GM12878 (cell line): ENCODE results near the gene FAM118A. TPM values are rescaled to one million over a fixed set of nuclear protein-coding genes. Genes with fewer than 3 reads are reported as not detected.

Source experiments
- ATAC-seq: fragments of 200-7000 bp; cut with Tn5 transposase; 3 replicates; pipeline ENCODE4 v1.9.1; 2020; ENCODE audit warnings: mild to moderate bottlenecking, moderate library complexity
- BruUV-seq: library from RNA; stranded (reverse); fragments of 400-500 nt; replicated peaks from 2 replicates; lab custom pipeline; 2021; lab: Mats Ljungman, UMichigan
- CTCF ChIA-PET: fragments of 300-600 bp; sonication (Branson Sonifier 250); formaldehyde crosslinking; extraction: SDS; loops from one replicate; lab custom pipeline; 2021; ENCODE audit warnings: inconsistent platforms; lab: Yijun Ruan, JAX
- POLR2A ChIA-PET: fragments of 350-600 bp; formaldehyde crosslinking; extraction: SDS; loops from one replicate; lab custom pipeline; 2021; ENCODE audit warnings: inconsistent platforms; lab: Charles Lee
- RAD21 ChIA-PET: fragments of 300-600 bp; sonication (Branson Sonifier 250); formaldehyde crosslinking; loops from one replicate; lab custom pipeline; 2023; ENCODE audit warnings: antibody characterized with exemption; ENCODE audit not compliant: unreplicated experiment; lab: Charles Lee
- SMC1A ChIA-PET: fragments of 300-600 bp; sonication (Branson Sonifier 250); formaldehyde crosslinking; loops from one replicate; lab custom pipeline; 2023; ENCODE audit not compliant: unreplicated experiment, uncharacterized antibody; lab: Charles Lee
- DNase-seq: peaks from one replicate; pipeline ENCODE4 v3.0.0-alpha.2; 2011; ENCODE audit warnings: low read depth, low spot score
- FAIRE-seq: peaks from 3 replicates; lab custom pipeline; 2011; peaks lifted over from hg19 to GRCh38; lab: Jason Lieb, UNC
- H2AFZ ChIP-seq: 2 replicates; pipeline ENCODE4 v1.6.0; 2011; ENCODE audit warnings: low read depth, low read length, control low read depth; ENCODE audit not compliant: control insufficient read depth
- H3K27ac ChIP-seq: 2 replicates; pipeline ENCODE4 v1.5.1; 2011; ENCODE audit warnings: control low read depth; ENCODE audit not compliant: control insufficient read depth, insufficient read depth
- H3K27me3 ChIP-seq, 2 experiments: replicated peaks in 1 of 2; 2 replicates each; pipeline versions ENCODE4 v1.6.0 to v1.6.1; 2011; ENCODE audit warnings: low read length in 1 of 2; ENCODE audit not compliant: control insufficient read depth in 2 of 2, insufficient read depth in 2 of 2
- H3K36me3 ChIP-seq, 2 experiments: 2 replicates each; pipeline ENCODE4 v1.5.1; 2011; ENCODE audit warnings: low read length in 1 of 2; ENCODE audit not compliant: control insufficient read depth in 2 of 2, insufficient read depth in 2 of 2
- H3K4me1 ChIP-seq: 2 replicates; pipeline ENCODE4 v1.6.1; 2011; ENCODE audit warnings: mild to moderate bottlenecking, low read length, moderate library complexity, mixed read lengths; ENCODE audit not compliant: control insufficient read depth, insufficient read depth
- H3K4me2 ChIP-seq: 2 replicates; pipeline ENCODE4 v1.6.0; 2011; ENCODE audit warnings: control low read depth; ENCODE audit not compliant: control insufficient read depth, insufficient read depth
- H3K4me3 ChIP-seq: fragments of 200-600 bp; sonication (generic); 2 replicates; pipeline ENCODE4 v1.5.1; 2016
- H3K79me2 ChIP-seq: 2 replicates; pipeline ENCODE4 v1.6.0; 2011; ENCODE audit warnings: low read length; ENCODE audit not compliant: control insufficient read depth, insufficient read depth
- H3K9ac ChIP-seq: 2 replicates; pipeline ENCODE4 v1.8.0; 2011; ENCODE audit warnings: low read length, control low read depth, mixed read lengths; ENCODE audit not compliant: control insufficient read depth, insufficient read depth
- H3K9me3 ChIP-seq: replicated peaks from 3 replicates; pipeline ENCODE4 v1.5.1; 2011; ENCODE audit warnings: mild to moderate bottlenecking, low read length; ENCODE audit not compliant: control insufficient read depth, insufficient read depth
- H4K20me1 ChIP-seq: 2 replicates; pipeline ENCODE4 v1.6.0; 2011; ENCODE audit not compliant: control insufficient read depth, insufficient read depth
- ATF3 ChIP-seq: IDR thresholded peaks from 2 replicates; pipeline ENCODE4 v1.6.1; 2011; ENCODE audit warnings: low read depth, mild to moderate bottlenecking, low read length, moderate library complexity, borderline replicate concordance; ENCODE audit errors: extremely low read depth
- CEBPB ChIP-seq, 2 experiments: fragments of 150-350 bp in 1 of 2; IDR thresholded peaks; 2 replicates each; pipeline ENCODE4 v1.6.1; 2012 to 2014; ENCODE audit warnings: low read depth in 2 of 2, low read length in 2 of 2, borderline replicate concordance in 1 of 2, inconsistent platforms in 1 of 2
- NR2C1 ChIP-seq: fragments of 450-650 bp; IDR thresholded peaks from 2 replicates; pipeline ENCODE4 v1.6.1; 2017; ENCODE audit warnings: antibody characterized with exemption, mild to moderate bottlenecking, moderate library complexity
- PAX8 ChIP-seq: fragments of 450-650 bp; IDR thresholded peaks from 2 replicates; pipeline ENCODE4 v1.6.1; 2017; ENCODE audit warnings: mild to moderate bottlenecking, moderate library complexity
- PBX3 ChIP-seq: IDR thresholded peaks from 2 replicates; pipeline ENCODE4 v1.6.1; 2011; ENCODE audit warnings: mild to moderate bottlenecking, low read depth, low read length, moderate library complexity; ENCODE audit not compliant: insufficient replicate concordance
- POLR2AphosphoS5 ChIP-seq: IDR thresholded peaks from 2 replicates; pipeline ENCODE4 v1.6.1; 2011; ENCODE audit warnings: mild to moderate bottlenecking, low read length, inconsistent platforms
- REST ChIP-seq: IDR thresholded peaks from 2 replicates; pipeline ENCODE4 v1.6.1; 2012; ENCODE audit warnings: mild to moderate bottlenecking, low read depth, low read length
- RFX5 ChIP-seq: IDR thresholded peaks from 2 replicates; pipeline ENCODE4 v1.6.1; 2011; ENCODE audit warnings: low read depth, low read length, improper control_type of control experiment
- WRNIP1 ChIP-seq: IDR thresholded peaks from 2 replicates; pipeline ENCODE4 v1.6.1; 2011; ENCODE audit warnings: low read depth, low read length, improper control_type of control experiment, borderline replicate concordance
- YBX1 ChIP-seq: fragments of 450-650 bp; IDR thresholded peaks from 2 replicates; pipeline ENCODE4 v1.6.1; 2016; ENCODE audit warnings: antibody characterized with exemption
- WGBS: methylation state at CpG from one replicate; pipeline ENCODE4 v1.1.6; 2016; ENCODE audit warnings: low lambda C conversion rate; ENCODE audit not compliant: insufficient replicate concordance, insufficient coverage; ENCODE audit errors: missing lambda C conversion rate; 5-methylcytosine and 5-hydroxymethylcytosine counted together
- in situ Hi-C: fragments of 300-500 bp; cut with MboI; formaldehyde crosslinking; loops from 9 replicates; pipeline ENCODE4 v1.14.3; 2018; ENCODE audit warnings: mixed read lengths
- intact Hi-C: fragments of 100-400 bp; cut with micrococcal nuclease; formaldehyde crosslinking; loops from one replicate; pipeline ENCODE4 v1.14.2; 2022; ENCODE audit not compliant: unreplicated experiment
- polyA plus RNA-seq, 11 experiments: library from polyadenylated mRNA; depleted of rRNA in 4 of 11; unstranded in 6 of 11; stranded (reverse) in 5 of 11; fragments of >200 nt; fragmentation: Nextera tagmentation in 4 of 11; fragmentation: Illumina TruSeq in 1 of 11; extraction: Ambion mirVana in 4 of 11; extraction: Trizol in 1 of 11; gene quantifications; 1 replicate in 1 of 11; 2 replicates in 10 of 11; pipeline versions ENCODE4 v1.2.1 to v1.2.3, GENCODE V29; 2011 to 2016; ENCODE audit warnings: inconsistent platforms in 2 of 11, missing spikeins in 2 of 11, low read depth in 1 of 11
- total RNA-seq, 4 experiments: library from RNA; depleted of rRNA in 3 of 4; stranded (reverse); fragments of >200 nt in 3 of 4; fragmentation: Illumina TruSeq in 1 of 4; extraction: Trizol in 1 of 4; gene quantifications; 2 replicates each; pipeline versions ENCODE4 v1.2.1 to v1.2.3, GENCODE V29; 2013 to 2021

The FAM118A gene
- total and polyA plus RNA-seq, 10 of the 15 experiments (the other 5 are each of a cell fraction or from before 2014, with no cell fraction given), result 17.4 to 332 (median 56.6) TPM

DNA sequence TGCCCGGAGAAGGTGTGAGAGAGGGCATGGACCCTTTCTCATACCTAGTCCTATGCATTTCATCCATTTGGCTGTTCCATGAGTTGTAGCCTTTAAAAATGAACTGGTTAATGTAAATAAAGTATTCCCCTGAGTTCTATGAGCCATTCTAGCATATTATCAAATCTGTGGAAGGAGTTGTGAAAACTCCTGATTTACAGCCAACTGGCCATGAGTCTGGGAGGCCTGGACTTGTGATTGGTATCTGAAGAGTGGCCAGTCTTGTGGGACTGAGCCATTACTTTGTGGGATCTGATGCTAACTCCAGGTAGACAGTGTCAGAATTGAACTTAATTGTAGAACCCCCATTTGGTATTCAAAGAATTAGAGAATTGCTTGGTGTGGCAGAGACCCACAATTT is 48.4 kb downstream of the FAM118A start:
- RAD21 ChIA-PET, result no interaction called here
- Histone ChIP-seq H3K27ac (no peak overlapping the region), H4K20me1 (no peaks in the 10 kb centered on the region), H3K4me2 (no peak overlapping the region), H3K27me3 (no peaks in the 10 kb centered on the region; a peak in 1 of 4 replicates), H3K4me3 (no peak overlapping the region), H3K79me2 (no peaks in the 10 kb centered on the region), H3K36me3 (no peaks in the 10 kb centered on the region), H3K4me1 (no peaks in the 10 kb centered on the region), H3K9ac (no peak overlapping the region), H3K9me3 (no peaks in the 10 kb centered on the region), H2AFZ (no peak overlapping the region)
- POLR2A ChIA-PET, result no interaction called here
- in situ Hi-C loops (no loop called here), intact Hi-C loops (no loop called here)
- DNase-seq, result no peak
- no TSS peak for BruUV-seq
- no peak for TF ChIP-seq RFX5
- TF ChIP-seq POLR2AphosphoS5, result no peak
- no peak for TF ChIP-seq CEBPB (IDR thresholded peaks at IDR 0.05; ENCODE audit: borderline replicate concordance in 1 of 2, low read depth in 2 of 2, low read length in 2 of 2)
- TF ChIP-seq PBX3, result no peak
- no peak for TF ChIP-seq REST
- TF ChIP-seq YBX1, result no peak
- no peak for TF ChIP-seq PAX8
- no peak for TF ChIP-seq WRNIP1
- TF ChIP-seq NR2C1, result no peak
- TF ChIP-seq ATF3, result no peak
- no peak for FAIRE-seq
- no peak for ATAC-seq
- CTCF ChIA-PET, result no interaction called here
- SMC1A ChIA-PET, result no interaction called here
- WGBS, result 10% methylated on average over 1 of the region's 1 CpG
